ENCODE measurements around the gene PAQR8. TPM values are rescaled to one million over a fixed set of nuclear protein-coding genes. Genes with fewer than 3 reads are reported as not detected.
A peak's percentile ranks its signal among the peaks of the same experiment; 100 is the strongest.

The PAQR8 gene
- total and polyA plus RNA-seq, 2 of the 13 experiments (the other 11 are each of a cell fraction or from before 2014, with no cell fraction given): 37.7 to 50.7 TPM

DNA sequence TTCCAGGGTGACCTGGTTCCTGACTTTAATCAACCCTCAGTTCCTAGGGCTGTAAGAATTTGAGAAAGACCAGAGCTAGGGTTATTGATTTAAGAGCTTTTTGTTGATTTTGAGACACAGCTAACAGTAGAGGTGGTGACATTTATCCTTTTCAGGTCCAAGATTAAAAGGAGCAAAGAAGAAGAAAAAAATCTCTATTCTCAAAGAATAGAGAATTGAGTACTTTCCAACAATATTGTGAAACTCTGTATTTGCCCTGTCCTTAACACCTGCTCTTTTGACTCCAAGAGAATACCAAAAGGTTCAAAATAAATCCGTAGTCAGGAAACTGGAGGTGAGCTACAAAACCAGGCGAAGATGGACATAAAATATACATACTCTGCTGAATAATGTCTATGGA lies 7.3 kb downstream of the PAQR8 start (continued):
- TF ChIP-seq, protein P1, sequence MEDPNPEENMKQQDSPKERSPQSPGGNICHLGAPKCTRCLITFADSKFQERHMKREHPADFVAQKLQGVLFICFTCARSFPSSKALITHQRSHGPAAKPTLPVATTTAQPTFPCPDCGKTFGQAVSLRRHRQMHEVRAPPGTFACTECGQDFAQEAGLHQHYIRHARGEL (CRISPR knock-in tag; IDR thresholded peaks at IDR 0.05): no peak
- TF ChIP-seq ZNF747 (CRISPR knock-in tag; IDR thresholded peaks at IDR 0.05; ENCODE audit: borderline replicate concordance) (no peak), HDAC1 (CRISPR knock-in tag; IDR thresholded peaks at IDR 0.05) (no peak), ZBTB42 (CRISPR knock-in tag; IDR thresholded peaks at IDR 0.05) (no peak), MED1 (CRISPR knock-in tag; IDR thresholded peaks at IDR 0.05) (no peak), RELA (CRISPR knock-in tag; IDR thresholded peaks at IDR 0.05) (no peak), SALL1 (CRISPR knock-in tag; IDR thresholded peaks at IDR 0.05) (no peak), RFX1 (IDR thresholded peaks at IDR 0.05) (no peak), ZNF766 (CRISPR knock-in tag; IDR thresholded peaks at IDR 0.05; ENCODE audit: borderline replicate concordance) (no peak), CBX1 (IDR thresholded peaks at IDR 0.05; ENCODE audit: low read depth) (no peak), ZBTB8A (CRISPR knock-in tag; IDR thresholded peaks at IDR 0.05; ENCODE audit: borderline replicate concordance, low read depth) (no peak), ZNF569 (CRISPR knock-in tag; IDR thresholded peaks at IDR 0.05; ENCODE audit: borderline replicate concordance) (no peak), ZNF546 (CRISPR knock-in tag; conservative IDR thresholded peaks at IDR 0.05) (no peak), ZFY (CRISPR knock-in tag; IDR thresholded peaks at IDR 0.05) (no peak), NONO (IDR thresholded peaks at IDR 0.05) (no peak), NONO (CRISPR knock-in tag; conservative IDR thresholded peaks at IDR 0.05) (no peak)
- TF ChIP-seq, protein P2, sequence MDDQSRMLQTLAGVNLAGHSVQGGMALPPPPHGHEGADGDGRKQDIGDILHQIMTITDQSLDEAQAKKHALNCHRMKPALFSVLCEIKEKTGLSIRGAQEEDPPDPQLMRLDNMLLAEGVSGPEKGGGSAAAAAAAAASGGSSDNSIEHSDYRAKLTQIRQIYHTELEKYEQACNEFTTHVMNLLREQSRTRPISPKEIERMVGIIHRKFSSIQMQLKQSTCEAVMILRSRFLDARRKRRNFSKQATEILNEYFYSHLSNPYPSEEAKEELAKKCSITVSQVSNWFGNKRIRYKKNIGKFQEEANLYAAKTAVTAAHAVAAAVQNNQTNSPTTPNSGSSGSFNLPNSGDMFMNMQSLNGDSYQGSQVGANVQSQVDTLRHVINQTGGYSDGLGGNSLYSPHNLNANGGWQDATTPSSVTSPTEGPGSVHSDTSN (CRISPR knock-in tag; IDR thresholded peaks at IDR 0.05; ENCODE audit: borderline replicate concordance): no peak
- TF ChIP-seq, protein P3, sequence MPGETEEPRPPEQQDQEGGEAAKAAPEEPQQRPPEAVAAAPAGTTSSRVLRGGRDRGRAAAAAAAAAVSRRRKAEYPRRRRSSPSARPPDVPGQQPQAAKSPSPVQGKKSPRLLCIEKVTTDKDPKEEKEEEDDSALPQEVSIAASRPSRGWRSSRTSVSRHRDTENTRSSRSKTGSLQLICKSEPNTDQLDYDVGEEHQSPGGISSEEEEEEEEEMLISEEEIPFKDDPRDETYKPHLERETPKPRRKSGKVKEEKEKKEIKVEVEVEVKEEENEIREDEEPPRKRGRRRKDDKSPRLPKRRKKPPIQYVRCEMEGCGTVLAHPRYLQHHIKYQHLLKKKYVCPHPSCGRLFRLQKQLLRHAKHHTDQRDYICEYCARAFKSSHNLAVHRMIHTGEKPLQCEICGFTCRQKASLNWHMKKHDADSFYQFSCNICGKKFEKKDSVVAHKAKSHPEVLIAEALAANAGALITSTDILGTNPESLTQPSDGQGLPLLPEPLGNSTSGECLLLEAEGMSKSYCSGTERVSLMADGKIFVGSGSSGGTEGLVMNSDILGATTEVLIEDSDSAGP (CRISPR knock-in tag; IDR thresholded peaks at IDR 0.05; ENCODE audit: borderline replicate concordance): no peak
- TF ChIP-seq, protein P4, sequence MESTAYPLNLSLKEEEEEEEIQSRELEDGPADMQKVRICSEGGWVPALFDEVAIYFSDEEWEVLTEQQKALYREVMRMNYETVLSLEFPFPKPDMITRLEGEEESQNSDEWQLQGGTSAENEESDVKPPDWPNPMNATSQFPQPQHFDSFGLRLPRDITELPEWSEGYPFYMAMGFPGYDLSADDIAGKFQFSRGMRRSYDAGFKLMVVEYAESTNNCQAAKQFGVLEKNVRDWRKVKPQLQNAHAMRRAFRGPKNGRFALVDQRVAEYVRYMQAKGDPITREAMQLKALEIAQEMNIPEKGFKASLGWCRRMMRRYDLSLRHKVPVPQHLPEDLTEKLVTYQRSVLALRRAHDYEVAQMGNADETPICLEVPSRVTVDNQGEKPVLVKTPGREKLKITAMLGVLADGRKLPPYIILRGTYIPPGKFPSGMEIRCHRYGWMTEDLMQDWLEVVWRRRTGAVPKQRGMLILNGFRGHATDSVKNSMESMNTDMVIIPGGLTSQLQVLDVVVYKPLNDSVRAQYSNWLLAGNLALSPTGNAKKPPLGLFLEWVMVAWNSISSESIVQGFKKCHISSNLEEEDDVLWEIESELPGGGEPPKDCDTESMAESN (CRISPR knock-in tag; conservative IDR thresholded peaks at IDR 0.05): no peak
- TF ChIP-seq, protein P5, sequence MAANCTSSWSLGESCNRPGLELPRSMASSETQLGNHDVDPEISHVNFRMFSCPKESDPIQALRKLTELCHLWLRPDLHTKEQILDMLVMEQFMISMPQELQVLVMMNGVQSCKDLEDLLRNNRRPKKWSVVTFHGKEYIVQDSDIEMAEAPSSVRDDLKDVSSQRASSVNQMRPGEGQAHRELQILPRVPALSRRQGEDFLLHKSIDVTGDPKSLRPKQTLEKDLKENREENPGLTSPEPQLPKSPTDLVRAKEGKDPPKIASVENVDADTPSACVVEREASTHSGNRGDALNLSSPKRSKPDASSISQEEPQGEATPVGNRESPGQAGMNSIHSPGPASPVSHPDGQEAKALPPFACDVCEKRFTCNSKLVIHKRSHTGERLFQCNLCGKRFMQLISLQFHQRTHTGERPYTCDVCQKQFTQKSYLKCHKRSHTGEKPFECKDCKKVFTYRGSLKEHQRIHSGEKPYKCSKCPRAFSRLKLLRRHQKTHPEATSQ (CRISPR knock-in tag; IDR thresholded peaks at IDR 0.05; ENCODE audit: borderline replicate concordance): peak; percentile 61; the same call in 1 of the 2 replicates
- TF ChIP-seq, protein P6, sequence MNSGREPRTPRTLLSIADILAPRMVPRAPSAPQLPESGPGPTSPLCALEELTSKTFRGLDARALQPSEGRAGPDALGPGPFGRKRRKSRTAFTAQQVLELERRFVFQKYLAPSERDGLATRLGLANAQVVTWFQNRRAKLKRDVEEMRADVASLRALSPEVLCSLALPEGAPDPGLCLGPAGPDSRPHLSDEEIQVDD (CRISPR knock-in tag; IDR thresholded peaks at IDR 0.05; ENCODE audit: borderline replicate concordance): no peak
- TF ChIP-seq, protein P7, sequence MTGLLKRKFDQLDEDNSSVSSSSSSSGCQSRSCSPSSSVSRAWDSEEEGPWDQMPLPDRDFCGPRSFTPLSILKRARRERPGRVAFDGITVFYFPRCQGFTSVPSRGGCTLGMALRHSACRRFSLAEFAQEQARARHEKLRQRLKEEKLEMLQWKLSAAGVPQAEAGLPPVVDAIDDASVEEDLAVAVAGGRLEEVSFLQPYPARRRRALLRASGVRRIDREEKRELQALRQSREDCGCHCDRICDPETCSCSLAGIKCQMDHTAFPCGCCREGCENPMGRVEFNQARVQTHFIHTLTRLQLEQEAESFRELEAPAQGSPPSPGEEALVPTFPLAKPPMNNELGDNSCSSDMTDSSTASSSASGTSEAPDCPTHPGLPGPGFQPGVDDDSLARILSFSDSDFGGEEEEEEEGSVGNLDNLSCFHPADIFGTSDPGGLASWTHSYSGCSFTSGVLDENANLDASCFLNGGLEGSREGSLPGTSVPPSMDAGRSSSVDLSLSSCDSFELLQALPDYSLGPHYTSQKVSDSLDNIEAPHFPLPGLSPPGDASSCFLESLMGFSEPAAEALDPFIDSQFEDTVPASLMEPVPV (CRISPR knock-in tag; IDR thresholded peaks at IDR 0.05): no peak
